HG02870 (cell line): Measurements from ENCODE around the gene WDR44.
A peak's percentile ranks its signal among the peaks of the same experiment; 100 is the strongest.
"Not testable (repeated sequence)": the region's sequence is repeated elsewhere in the genome, so short reads cannot be mapped to it uniquely, and the experiment has no call there.

Experiments
- ATAC-seq: cut with Tn5 transposase; IDR thresholded peaks from one replicate; pipeline ENCODE4 v1.9.1; 2021; ENCODE audit warnings: mild to moderate bottlenecking, moderate library complexity; ENCODE audit not compliant: unreplicated experiment

Gene WDR44

GRCh38 chrX:118470721-118471347, 124.9 kb downstream of the WDR44 start:
- not testable (repeated sequence) for ATAC-seq

GRCh38 chrX:118474586-118474985, 128.7 kb downstream of the WDR44 start:
- no peak for ATAC-seq

DNA sequence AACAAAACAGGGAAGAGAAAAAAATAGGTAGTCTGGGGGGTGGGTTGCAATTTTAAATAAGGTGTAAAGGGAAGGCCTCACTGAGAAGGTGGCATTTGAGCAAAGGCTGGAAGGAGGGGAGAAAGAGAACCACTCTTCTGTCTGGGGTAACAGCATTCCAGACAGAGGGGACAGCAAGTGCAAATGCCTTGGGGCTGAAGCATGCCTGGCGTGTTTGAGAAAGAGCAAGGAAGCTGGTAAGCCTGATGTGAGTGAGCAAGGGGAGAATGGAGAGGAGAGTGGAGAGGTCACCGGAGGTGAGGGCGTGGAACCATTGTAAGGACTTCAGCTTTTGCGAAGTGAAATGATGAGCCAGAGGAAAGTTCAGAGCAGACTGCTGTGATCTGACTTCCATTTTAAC, 130.0 kb downstream of the WDR44 start:
- no peak for ATAC-seq

- no peak for ATAC-seq
Observed at GRCh38 chrX:118480172-118480571, 134.3 kb downstream of the WDR44 start.

- not testable (repeated sequence) for ATAC-seq
Observed at GRCh38 chrX:118482384-118482783, 136.5 kb downstream of the WDR44 start.

GRCh38 chrX:118484216-118484903, 138.5 kb downstream of the WDR44 start:
- ATAC-seq = no peak

DNA sequence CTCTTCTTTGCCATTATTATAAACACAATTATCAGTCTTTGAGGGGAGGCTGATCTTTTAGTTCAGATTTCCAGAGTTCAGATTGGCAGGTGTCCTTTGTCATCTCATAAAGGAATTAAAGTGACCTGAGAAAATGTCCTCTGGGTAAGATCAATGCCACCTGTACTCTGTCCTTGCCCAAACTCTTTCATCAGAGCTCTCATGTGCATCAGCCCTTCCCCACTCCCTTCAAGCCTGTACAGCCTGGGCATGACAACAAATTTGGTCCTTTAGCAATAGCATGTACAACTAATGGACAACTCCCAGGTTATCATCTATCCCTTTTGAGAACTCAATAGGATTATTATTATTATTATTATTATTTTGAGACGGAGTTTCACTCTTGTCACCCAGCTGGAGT, 140.8 kb downstream of the WDR44 start:
- ATAC-seq = not testable (repeated sequence)

DNA sequence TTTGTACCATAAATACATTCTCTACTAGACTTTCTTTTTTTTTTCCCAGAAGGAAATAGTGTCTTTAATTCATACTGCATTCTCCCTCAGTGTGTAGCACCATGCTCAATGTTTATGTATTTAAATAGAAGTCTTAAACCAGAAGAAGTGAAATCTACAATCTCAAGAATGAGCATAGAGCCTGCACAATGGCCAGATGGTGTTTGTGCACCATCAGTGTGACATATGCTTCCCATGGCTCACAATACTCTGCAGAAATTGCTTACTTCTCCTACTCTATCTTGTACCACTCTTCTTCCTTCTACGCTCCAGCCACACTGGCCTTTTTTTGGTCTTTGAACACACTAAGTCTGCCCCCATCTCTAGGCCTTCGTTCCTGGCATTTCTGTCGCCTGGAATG, 147.1 kb downstream of the WDR44 start:
- ATAC-seq = no peak

GRCh38 chrX:118493653-118494297, 147.9 kb downstream of the WDR44 start:
- ATAC-seq = no peak

- ATAC-seq = peak; percentile 64
Observed at GRCh38 chrX:118495061-118495921, 149.4 kb downstream of the WDR44 start, which contains the start of gene DOCK11. TSS of gene DOCK11 (plus strand) at chrX:118495815. CDS start at chrX:118495972, 157 bp downstream.

GRCh38 chrX:118495958-118496762, 150.3 kb downstream of the WDR44 start:
- ATAC-seq = peak; percentile 49

- ATAC-seq = peak; percentile 6
Observed at GRCh38 chrX:118496763-118497079, 150.8 kb downstream of the WDR44 start.

DNA sequence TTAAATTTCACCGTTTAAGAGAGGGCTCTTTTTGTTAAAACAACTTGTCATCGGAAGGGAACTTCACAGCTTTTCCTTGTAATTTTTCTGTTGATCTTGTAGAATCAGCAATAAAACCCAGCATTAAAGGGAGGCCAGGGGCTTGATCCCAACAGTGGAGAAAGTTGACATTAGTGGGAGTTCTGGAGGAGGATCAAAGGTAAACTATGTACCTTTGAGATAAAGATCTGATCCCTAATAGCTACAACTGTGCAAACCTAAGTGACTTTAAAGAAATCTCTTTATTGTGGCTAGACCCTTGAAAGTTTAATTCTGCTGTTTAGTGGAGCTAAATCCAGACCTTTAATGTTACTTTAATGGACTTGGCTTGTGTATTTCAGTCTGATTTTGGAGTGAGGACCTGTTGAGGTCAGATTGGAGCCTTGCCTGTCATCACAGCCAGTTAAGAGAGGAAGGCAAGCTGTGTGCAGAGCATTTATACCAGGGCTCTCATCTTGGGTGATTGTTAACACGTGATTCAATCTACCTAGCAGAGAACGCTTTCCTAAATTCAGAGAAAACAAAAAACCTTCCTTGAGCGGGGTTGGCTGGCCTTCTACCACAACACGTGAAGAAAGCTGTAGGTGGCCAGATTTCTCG, 151.4 kb downstream of the WDR44 start:
- ATAC-seq = no peak

DNA sequence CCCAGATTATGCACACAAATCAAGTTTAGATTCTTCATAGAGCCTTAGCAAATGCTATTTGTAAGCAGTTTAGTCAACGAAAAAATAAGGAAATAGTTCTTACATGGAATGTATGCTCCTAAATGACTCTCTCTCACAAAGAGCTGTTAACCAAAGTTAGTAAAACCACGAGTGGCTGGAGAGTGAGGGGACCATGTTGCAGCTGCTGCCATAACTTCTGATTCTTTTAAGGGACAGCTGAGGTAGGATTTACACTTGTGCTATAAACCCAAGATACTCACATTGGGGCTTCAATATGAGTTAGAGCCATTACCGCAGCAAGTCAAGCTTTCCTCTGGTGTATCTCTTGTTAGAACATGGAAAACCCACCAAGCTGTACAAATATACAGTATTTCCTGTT, 152.4 kb downstream of the WDR44 start:
- no peak for ATAC-seq

- no peak for ATAC-seq
Observed at GRCh38 chrX:118498755-118499154, 152.8 kb downstream of the WDR44 start.

GRCh38 chrX:118499295-118499694, 153.4 kb downstream of the WDR44 start:
- no peak for ATAC-seq
